ENCODE data around the gene UCHL1.
A peak's percentile ranks its signal among the peaks of the same experiment; 100 is the strongest.

UCHL1 gene

GRCh38 chr4:41256740-41257256 is at the start of gene UCHL1:
TSS of gene UCHL1 (plus strand) at chr4:41256928. CDS start at chr4:41256977, 49 bp downstream.
- DNase-seq, result no peak

- DNase-seq, result no peak
Observed at GRCh38 chr4:41207291-41207831, 49.4 kb upstream of the UCHL1 start.

GRCh38 chr4:41209187-41209586 is 47.5 kb upstream of the UCHL1 start:
- no peak for DNase-seq

- no peak for DNase-seq
Observed at GRCh38 chr4:41209901-41210300, 46.8 kb upstream of the UCHL1 start.

GRCh38 chr4:41211951-41212615 is 44.6 kb upstream of the UCHL1 start:
- DNase-seq, result no peak

- DNase-seq, result no peak
Observed at GRCh38 chr4:41212616-41213203, 44.0 kb upstream of the UCHL1 start.

GRCh38 chr4:41213625-41214135 is 43.0 kb upstream of the UCHL1 start:
- no peak for DNase-seq

GRCh38 chr4:41214136-41214824 is 42.4 kb upstream of the UCHL1 start, which contains the start of gene APBB2:
TSS of gene APBB2 (minus strand) at chr4:41214542. CDS start at chr4:41033254, 181,288 bp downstream.
- peak in 1 of 4 experiments; percentile 13 for DNase-seq

GRCh38 chr4:41214825-41215146 is 41.9 kb upstream of the UCHL1 start:
- no peak for DNase-seq

GRCh38 chr4:41215155-41215554 is 41.6 kb upstream of the UCHL1 start:
- DNase-seq, result no peak

GRCh38 chr4:41215969-41216293 is 40.8 kb upstream of the UCHL1 start:
- DNase-seq, result no peak

GRCh38 chr4:41216294-41217019 is 40.3 kb upstream of the UCHL1 start:
- DNase-seq, result peak in 1 of 4 experiments; percentile 12

GRCh38 chr4:41217020-41217333 is 39.8 kb upstream of the UCHL1 start:
- DNase-seq, result no peak

GRCh38 chr4:41217374-41217773 is 39.4 kb upstream of the UCHL1 start:
- DNase-seq, result no peak

- DNase-seq, result no peak
Observed at GRCh38 chr4:41218703-41219102, 38.0 kb upstream of the UCHL1 start.

- no peak for DNase-seq
Observed at GRCh38 chr4:41219421-41219950, 37.2 kb upstream of the UCHL1 start.

- DNase-seq, result no peak
Observed at GRCh38 chr4:41221850-41222645, 34.7 kb upstream of the UCHL1 start.

GRCh38 chr4:41227902-41228301 is 28.8 kb upstream of the UCHL1 start:
- no peak for DNase-seq

GRCh38 chr4:41232406-41232805 is 24.3 kb upstream of the UCHL1 start:
- no peak for DNase-seq

GRCh38 chr4:41232856-41233255 is 23.9 kb upstream of the UCHL1 start:
- no peak for DNase-seq

- no peak for DNase-seq
Observed at GRCh38 chr4:41236032-41236431, 20.7 kb upstream of the UCHL1 start.

- DNase-seq, result no peak
Observed at GRCh38 chr4:41236508-41236907, 20.2 kb upstream of the UCHL1 start.

All from activated naive CD4-positive, alpha-beta T cell (primary cell).